ENCODE measurements around the gene MRPL49. TPM values are rescaled to one million over a fixed set of nuclear protein-coding genes. Genes with fewer than 3 reads are reported as not detected.

Gene MRPL49
- total and polyA plus RNA-seq, 2 of the 8 experiments (the other 6 are each of a cell fraction or from before 2014, with no cell fraction given), result 54.0 to 84.8 TPM

DNA sequence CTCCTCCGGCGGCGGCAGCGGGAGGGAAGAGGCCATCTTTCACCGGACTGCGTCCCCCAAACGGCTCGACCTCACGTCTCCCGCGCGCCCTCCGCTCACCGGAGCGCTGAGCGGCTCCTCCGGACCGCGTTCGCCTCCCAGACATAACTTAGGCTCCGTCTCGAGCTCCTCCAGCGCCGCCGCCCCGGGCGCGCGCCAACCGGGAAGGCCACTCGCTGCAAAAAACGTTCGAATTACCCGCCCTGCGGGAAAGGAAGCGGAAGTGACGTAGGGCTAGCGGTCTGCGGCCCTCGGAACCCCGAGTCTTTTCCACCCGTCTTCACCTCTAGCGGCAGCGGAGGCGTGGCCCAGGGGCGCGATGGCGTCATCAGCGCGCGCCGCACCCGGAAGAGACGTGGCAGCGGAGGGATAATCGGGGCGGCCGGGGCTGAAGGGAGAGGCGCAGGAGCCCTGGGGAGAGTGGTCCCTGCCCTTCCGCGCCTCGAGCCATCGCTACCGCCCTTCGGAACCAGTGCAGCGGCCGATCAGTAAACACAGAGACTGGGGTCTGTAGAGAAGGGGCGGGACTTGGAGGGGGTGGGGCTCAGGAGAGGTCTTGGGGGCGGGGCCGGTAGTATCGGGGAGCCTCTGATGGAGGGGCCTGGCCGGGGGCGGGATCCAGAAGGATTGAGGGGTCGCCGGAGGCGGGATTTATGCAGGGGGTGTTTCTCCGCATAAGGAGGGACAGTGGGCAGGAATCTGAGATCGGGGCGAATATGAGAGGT, 38.1 kb upstream of the MRPL49 start, which contains the start of the genes CDCA5 and ZFPL1 (continued):
- TF ChIP-seq KDM4A (IDR thresholded peaks at IDR 0.05; ENCODE audit: low read depth, low read length, severe bottlenecking) (peak; percentile 94), TEAD4 (IDR thresholded peaks at IDR 0.05; ENCODE audit: low read depth, low read length) (no peak), POLR2AphosphoS5 (IDR thresholded peaks at IDR 0.05; ENCODE audit: low read depth, low read length) (peak; percentile 67), SP4 (IDR thresholded peaks at IDR 0.05; ENCODE audit: low read length) (0 out of 2 replicates have a peak, but pooled peaks have one; percentile 38), HDAC2 (IDR thresholded peaks at IDR 0.05; ENCODE audit: borderline replicate concordance in 1 of 2, low read depth in 2 of 2, low read length in 2 of 2) (peak in 1 of 2 experiments; percentile 54; a peak in 1 of 4 replicates), BCL11A (IDR thresholded peaks at IDR 0.05; ENCODE audit: low read depth in 2 of 2, low read length in 2 of 2) (no peak), PHF8 (conservative IDR thresholded peaks at IDR 0.05; ENCODE audit: low read depth, low read length) (peak; percentile 93), ASH2L (IDR thresholded peaks at IDR 0.05; ENCODE audit: low read length) (peak; percentile 96), CHD7 (IDR thresholded peaks at IDR 0.05; ENCODE audit: insufficient replicate concordance, low read length) (no peak), SIN3A (conservative IDR thresholded peaks at IDR 0.05 in 1 of 2, IDR thresholded peaks at IDR 0.05 in 1 of 2; ENCODE audit: low read depth in 1 of 2, low read length in 2 of 2) (peak; percentile 21 to 98; a peak in 2 of 4 replicates)

All from H1 (cell line).